Kidney epithelial cell (primary cell): Measurements from ENCODE around the gene LDHAL6A. TPM values are rescaled to one million over a fixed set of nuclear protein-coding genes. Genes with fewer than 3 reads are reported as not detected.

Source experiments
- DNase-seq: peaks from one replicate; pipeline ENCODE4 v3.0.0-alpha.2; 2010; ENCODE audit warnings: low read depth
- H3K27me3 ChIP-seq: 2 replicates; pipeline ENCODE4 v1.6.0; 2011; ENCODE audit warnings: low read length; ENCODE audit not compliant: control insufficient read depth, insufficient read depth
- H3K36me3 ChIP-seq: 2 replicates; pipeline ENCODE4 v1.5.1; 2011; ENCODE audit warnings: low read length; ENCODE audit not compliant: control insufficient read depth, insufficient read depth
- H3K4me3 ChIP-seq: 2 replicates; pipeline ENCODE4 v1.5.1; 2011; ENCODE audit warnings: low read depth, mild to moderate bottlenecking, control low read depth, low read length
- CTCF ChIP-seq: IDR thresholded peaks from 2 replicates; pipeline ENCODE4 v1.5.1; 2011; ENCODE audit warnings: mild to moderate bottlenecking, moderate library complexity, low read length, control low read depth, inconsistent platforms; ENCODE audit not compliant: insufficient read depth, poor library complexity, severe bottlenecking
- total RNA-seq: library from RNA; depleted of rRNA; stranded (reverse); fragments of >200 nt; gene quantifications from 2 replicates; pipeline ENCODE4 v1.2.3, GENCODE V29; 2015

The LDHAL6A gene
- total RNA-seq, 1 donor from 2014 or later = not detected

GRCh38 chr11:18471995-18472394, 16.3 kb downstream of the LDHAL6A start:
- Histone ChIP-seq H3K4me3 (no peak overlapping the region), H3K36me3 (no peaks in the 10 kb centered on the region), H3K27me3 (no peaks in the 10 kb centered on the region)
- TF ChIP-seq CTCF = no peak
- no peak for DNase-seq

- no peak for TF ChIP-seq CTCF
- no peak for DNase-seq
These were observed 16.9 kb downstream of the LDHAL6A start for GRCh38 chr11:18472587-18472986.

DNA sequence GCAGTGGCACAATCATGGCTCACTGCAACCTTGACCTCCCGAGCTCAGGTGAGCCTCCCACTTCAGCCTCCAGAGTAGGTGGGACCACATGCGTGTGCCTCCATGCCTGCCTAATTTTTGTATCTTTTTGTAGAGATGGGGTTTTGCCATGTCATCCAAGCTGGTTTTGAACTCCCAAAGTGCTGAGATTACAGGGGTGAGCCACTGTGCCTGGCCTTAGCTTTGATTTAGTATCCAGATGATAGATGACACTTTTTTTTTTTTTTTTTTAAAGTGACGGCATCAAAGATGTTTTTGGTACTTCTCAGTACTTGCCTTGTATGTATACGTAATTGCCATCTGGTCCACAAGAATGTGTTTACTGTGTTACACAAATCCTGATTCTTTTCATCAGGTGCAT, 23.4 kb downstream of the LDHAL6A start:
- H3K36me3 ChIP-seq = no peaks in the 10 kb centered on the region
- H3K27me3 ChIP-seq = no peaks in the 10 kb centered on the region
- TF ChIP-seq CTCF = no peak
- no peak for DNase-seq
- no peak overlapping the region for H3K4me3 ChIP-seq

More at GRCh38 chr11:18472587-18472986, 16.9 kb downstream of the LDHAL6A start:
- Histone ChIP-seq H3K27me3 (no peaks in the 10 kb centered on the region), H3K4me3 (no peak overlapping the region), H3K36me3 (no peaks in the 10 kb centered on the region)

GRCh38 chr11:18485913-18486528, 30.4 kb downstream of the LDHAL6A start:
- no peak for TF ChIP-seq CTCF
- no peak for DNase-seq
- no peaks in the 10 kb centered on the region for H3K36me3 ChIP-seq
- H3K4me3 ChIP-seq = no peak overlapping the region
- H3K27me3 ChIP-seq = no peaks in the 10 kb centered on the region

- DNase-seq = no peak
- no peak overlapping the region for H3K4me3 ChIP-seq
- H3K27me3 ChIP-seq = no peaks in the 10 kb centered on the region
These were observed 34.7 kb downstream of the LDHAL6A start for GRCh38 chr11:18490319-18490718.

More at GRCh38 chr11:18490319-18490718, 34.7 kb downstream of the LDHAL6A start:
- no peaks in the 10 kb centered on the region for H3K36me3 ChIP-seq
- no peak for TF ChIP-seq CTCF
